Activated CD4-positive, alpha-beta memory T cell treated with anti-CD3 and anti-CD28 coated beads, Interleukin-2, amount 10 ng/mL, durations not matched to agents 7 days and 5 days (primary cell): ENCODE measurements around the gene C1orf185. TPM values are rescaled to one million over a fixed set of nuclear protein-coding genes. Genes with fewer than 3 reads are reported as not detected.
"Not testable (repeated sequence)": the region's sequence is repeated elsewhere in the genome, so short reads cannot be mapped to it uniquely, and the experiment has no call there.

ENCODE experiments used
- CTCF ChIA-PET: fragments of 350-600 bp; sonication (Branson Sonifier 250); formaldehyde crosslinking; loops from one replicate; lab custom pipeline; 2021; ENCODE audit warnings: antibody characterized with exemption, inconsistent platforms; lab: Charles Lee
- POLR2A ChIA-PET: fragments of 350-600 bp; sonication (Branson Sonifier 250); formaldehyde crosslinking; loops from one replicate; lab custom pipeline; 2021; ENCODE audit warnings: antibody characterized with exemption; lab: Charles Lee
- DNase-seq: peaks from one replicate; pipeline ENCODE4 v3.0.0-alpha.2; 2020
- H3K27ac Mint-ChIP-seq: one replicate; pipeline ENCODE4 v1.8.0; 2021; ENCODE audit warnings: mild to moderate bottlenecking, mixed read lengths
- H3K27me3 Mint-ChIP-seq: one replicate; pipeline ENCODE4 v1.8.0; 2021; ENCODE audit warnings: mixed read lengths
- H3K36me3 Mint-ChIP-seq: one replicate; pipeline ENCODE4 v1.8.0; 2021; ENCODE audit warnings: low read depth, mixed read lengths
- H3K4me1 Mint-ChIP-seq: one replicate; pipeline ENCODE4 v1.8.0; 2021; ENCODE audit warnings: mixed read lengths
- H3K4me3 Mint-ChIP-seq: one replicate; pipeline ENCODE4 v1.8.0; 2021; ENCODE audit warnings: mild to moderate bottlenecking, mixed read lengths
- H3K9me3 Mint-ChIP-seq: one replicate; pipeline ENCODE4 v1.8.0; 2021; ENCODE audit warnings: mixed read lengths
- total RNA-seq, 2 experiments: library from RNA; stranded (reverse); gene quantifications; one replicate each; pipeline ENCODE4 v1.2.3, GENCODE V29; 2021

C1orf185 gene
- total RNA-seq, 2 experiments from 2014 or later: not detected

GRCh38 chr1:51097171-51097570, 4.9 kb upstream of the C1orf185 start:
- ChIA-PET CTCF (no interaction called here), POLR2A (no interaction called here)
- H3K4me1 Mint-ChIP-seq: peaks cover 3% of the 10 kb centered on the region
- H3K27ac Mint-ChIP-seq: no peak overlapping the region
- H3K36me3 Mint-ChIP-seq: no peaks in the 10 kb centered on the region
- DNase-seq: no peak
- H3K9me3 Mint-ChIP-seq: no peaks in the 10 kb centered on the region
- peaks cover 40% of the 10 kb centered on the region for H3K27me3 Mint-ChIP-seq
- H3K4me3 Mint-ChIP-seq: no peak overlapping the region

DNA sequence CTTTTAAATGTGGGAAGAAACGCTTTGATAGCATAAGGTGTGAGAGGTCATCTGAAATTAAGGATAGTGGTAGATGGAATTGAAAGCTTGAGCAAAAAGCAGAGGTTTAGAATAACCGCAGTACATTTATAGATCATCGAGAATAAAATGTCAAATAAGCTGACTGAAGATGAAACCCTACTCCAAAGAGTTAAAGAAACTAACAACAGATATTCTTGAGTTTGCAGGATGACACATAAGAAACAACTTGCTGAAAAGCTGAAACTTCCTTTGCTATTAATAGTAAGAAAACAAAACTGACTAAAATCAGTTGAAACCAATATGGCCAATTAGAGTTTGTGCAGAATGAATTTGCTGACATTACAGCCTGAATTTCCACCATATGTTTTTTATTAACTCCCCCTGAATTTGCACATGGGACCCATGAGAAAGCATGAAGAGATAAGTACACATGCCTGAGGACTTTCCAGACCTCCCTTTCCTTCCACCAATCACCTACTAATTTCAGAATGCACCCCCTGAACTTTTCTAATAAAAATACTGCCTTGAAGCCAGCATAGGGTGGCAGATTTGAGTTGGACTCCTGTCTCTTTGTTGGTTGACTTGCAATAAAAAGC, 1.7 kb upstream of the C1orf185 start:
- H3K9me3 Mint-ChIP-seq: no peaks in the 10 kb centered on the region
- H3K27me3 Mint-ChIP-seq: peaks cover 20% of the 10 kb centered on the region
- ChIA-PET CTCF (interaction anchor here (1.0 kb wide), 1 partner anchor 12 kb away, joined by 4 read pairs; no protein-coding TSS in a partner anchor), POLR2A (interaction anchor here (0.9 kb wide), 1 partner anchor 121 kb away, joined by 3 read pairs; no protein-coding TSS in a partner anchor)
- peaks cover 3% of the 10 kb centered on the region for H3K4me1 Mint-ChIP-seq
- no peak overlapping the region for H3K4me3 Mint-ChIP-seq
- no peak overlapping the region for H3K27ac Mint-ChIP-seq
- no peak for DNase-seq
- H3K36me3 Mint-ChIP-seq: no peaks in the 10 kb centered on the region

GRCh38 chr1:51114137-51114536, 12.1 kb downstream of the C1orf185 start:
- CTCF ChIA-PET: no interaction called here
- Mint-ChIP-seq H3K9me3 (no peaks in the 10 kb centered on the region), H3K4me3 (no peak overlapping the region), H3K36me3 (no peaks in the 10 kb centered on the region), H3K4me1 (no peaks in the 10 kb centered on the region), H3K27me3 (peaks cover 11% of the 10 kb centered on the region), H3K27ac (no peak overlapping the region)
- DNase-seq: no peak
- POLR2A ChIA-PET: no interaction called here

DNA sequence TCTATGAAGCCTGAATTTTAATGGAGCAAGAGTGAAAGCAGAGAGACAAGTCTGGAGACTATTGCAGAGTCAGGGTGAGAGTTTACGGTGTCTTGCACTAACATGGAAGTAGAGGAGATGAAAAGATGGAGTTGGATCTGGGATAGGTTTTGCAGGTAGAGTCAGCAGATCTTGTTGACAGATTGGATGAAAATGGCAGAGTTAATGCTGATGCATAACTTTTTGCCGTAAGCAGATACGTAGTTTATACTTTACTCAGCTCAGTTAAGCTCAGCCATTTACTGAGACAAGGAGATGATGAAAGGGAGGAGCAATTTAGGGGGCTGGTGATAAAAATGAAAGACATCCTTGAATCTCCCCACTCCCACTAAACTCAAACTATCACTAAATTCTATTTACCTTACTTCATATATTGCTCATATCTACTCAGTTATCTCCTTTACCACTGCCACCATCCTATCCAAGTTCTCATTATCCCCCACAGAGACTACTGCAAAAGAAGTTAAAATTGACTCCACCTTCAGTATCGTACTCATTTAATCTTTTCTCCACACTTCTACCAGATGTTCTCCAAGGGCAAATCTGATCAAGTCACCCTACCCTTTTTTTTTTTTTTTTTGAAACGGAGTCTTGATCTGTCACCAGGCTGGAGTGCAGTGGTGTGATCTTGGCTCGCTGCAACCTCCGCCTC, 13.8 kb downstream of the C1orf185 start:
- POLR2A ChIA-PET: no interaction called here
- Mint-ChIP-seq H3K4me1 (no peaks in the 10 kb centered on the region), H3K4me3 (no peak overlapping the region), H3K27ac (no peak overlapping the region), H3K9me3 (no peaks in the 10 kb centered on the region), H3K27me3 (peaks cover 9% of the 10 kb centered on the region), H3K36me3 (no peaks in the 10 kb centered on the region)
- CTCF ChIA-PET: no interaction called here
- DNase-seq: no peak

GRCh38 chr1:51119331-51119730, 17.3 kb downstream of the C1orf185 start:
- Mint-ChIP-seq H3K27me3 (peaks cover 20% of the 10 kb centered on the region), H3K36me3 (no peaks in the 10 kb centered on the region), H3K4me3 (no peak overlapping the region), H3K4me1 (no peaks in the 10 kb centered on the region), H3K27ac (no peak overlapping the region), H3K9me3 (no peaks in the 10 kb centered on the region)
- POLR2A ChIA-PET: no interaction called here
- CTCF ChIA-PET: no interaction called here
- no peak for DNase-seq

- H3K27me3 Mint-ChIP-seq: peaks cover 21% of the 10 kb centered on the region
- no peak overlapping the region for H3K4me3 Mint-ChIP-seq
- no peak overlapping the region for H3K27ac Mint-ChIP-seq
- ChIA-PET POLR2A (no interaction called here), CTCF (no interaction called here)
- no peaks in the 10 kb centered on the region for H3K4me1 Mint-ChIP-seq
- DNase-seq: no peak
- no peaks in the 10 kb centered on the region for H3K9me3 Mint-ChIP-seq
- no peaks in the 10 kb centered on the region for H3K36me3 Mint-ChIP-seq
Measured at GRCh38 chr1:51120629-51121028, 18.6 kb downstream of the C1orf185 start.

DNA sequence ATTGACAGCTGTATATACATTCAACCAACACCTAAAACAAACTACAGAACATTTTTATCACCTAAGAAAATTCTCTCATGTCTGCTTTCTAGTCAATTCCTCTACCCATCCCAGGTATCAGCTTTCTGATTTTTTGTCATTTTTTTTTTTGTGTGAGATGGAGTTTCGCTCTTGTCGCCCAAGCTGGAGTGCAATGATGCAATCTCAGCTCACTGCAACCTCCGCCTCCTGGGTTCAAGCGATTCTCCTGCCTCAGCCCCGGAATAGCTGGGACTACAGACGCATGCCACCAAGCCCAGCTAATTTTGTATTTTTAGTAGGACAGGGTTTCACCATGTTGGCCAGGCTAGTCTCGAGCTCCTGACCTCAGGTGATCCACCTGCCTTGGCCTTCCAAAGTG, 25.1 kb downstream of the C1orf185 start:
- POLR2A ChIA-PET: not testable (repeated sequence)
- CTCF ChIA-PET: interaction anchor here (0.5 kb wide), 1 partner anchor 953 kb away, joined by 3 read pairs; no protein-coding TSS in a partner anchor

GRCh38 chr1:51131185-51131584, 29.2 kb downstream of the C1orf185 start:
- ChIA-PET CTCF (no interaction called here), POLR2A (no interaction called here)
- H3K27me3 Mint-ChIP-seq: peaks cover 39% of the 10 kb centered on the region
- peaks cover 23% of the 10 kb centered on the region for H3K9me3 Mint-ChIP-seq
- H3K36me3 Mint-ChIP-seq: peaks cover 5% of the 10 kb centered on the region
- H3K4me1 Mint-ChIP-seq: no peaks in the 10 kb centered on the region
- DNase-seq: no peak
- H3K27ac Mint-ChIP-seq: no peak overlapping the region
- no peak overlapping the region for H3K4me3 Mint-ChIP-seq

More for the DNA sequence above, 25.1 kb downstream of the C1orf185 start:
- H3K4me3 Mint-ChIP-seq, H3K9me3 Mint-ChIP-seq, H3K36me3 Mint-ChIP-seq, H3K27ac Mint-ChIP-seq, DNase-seq, H3K4me1 Mint-ChIP-seq: not testable (repeated sequence)
- H3K27me3 Mint-ChIP-seq: peaks cover 19% of the 10 kb centered on the region

GRCh38 chr1:51133045-51133444, 31.0 kb downstream of the C1orf185 start:
- POLR2A ChIA-PET: no interaction called here

GRCh38 chr1:51137696-51138095, 35.7 kb downstream of the C1orf185 start:
- H3K36me3 Mint-ChIP-seq, DNase-seq, POLR2A ChIA-PET, H3K4me1 Mint-ChIP-seq, H3K4me3 Mint-ChIP-seq, H3K27ac Mint-ChIP-seq, CTCF ChIA-PET: not testable (repeated sequence)
- Mint-ChIP-seq H3K9me3 (peaks cover 13% of the 10 kb centered on the region), H3K27me3 (peaks cover 38% of the 10 kb centered on the region)

More at GRCh38 chr1:51133045-51133444, 31.0 kb downstream of the C1orf185 start:
- Mint-ChIP-seq H3K4me1 (no peaks in the 10 kb centered on the region), H3K27me3 (peaks cover 49% of the 10 kb centered on the region), H3K9me3 (peaks cover 23% of the 10 kb centered on the region), H3K27ac (no peak overlapping the region), H3K4me3 (no peak overlapping the region), H3K36me3 (peaks cover 5% of the 10 kb centered on the region)
- CTCF ChIA-PET: no interaction called here
- no peak for DNase-seq

DNA sequence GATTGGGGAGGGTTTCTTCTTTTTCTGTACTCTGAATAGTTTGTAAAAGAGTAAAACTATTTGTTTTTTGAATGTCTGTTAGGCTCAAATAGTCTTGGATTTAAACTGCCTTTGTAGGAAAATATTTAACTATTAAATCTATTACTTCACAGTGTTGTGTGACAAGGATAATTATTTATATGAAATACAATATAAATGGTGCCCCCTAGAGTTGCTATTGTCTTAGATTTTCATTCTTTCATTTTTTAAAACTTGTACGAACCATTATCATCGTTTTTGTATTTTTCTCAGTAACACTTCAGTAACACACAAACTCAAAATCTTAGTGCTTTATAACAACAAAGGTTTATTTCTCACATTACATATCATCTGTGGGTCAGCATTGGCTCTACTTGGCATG, 37.4 kb downstream of the C1orf185 start:
- H3K4me3 Mint-ChIP-seq: no peak overlapping the region
- POLR2A ChIA-PET: interaction anchor here (1.1 kb wide), 1 partner anchor 29 kb away, joined by 3 read pairs; no protein-coding TSS in a partner anchor

DNA sequence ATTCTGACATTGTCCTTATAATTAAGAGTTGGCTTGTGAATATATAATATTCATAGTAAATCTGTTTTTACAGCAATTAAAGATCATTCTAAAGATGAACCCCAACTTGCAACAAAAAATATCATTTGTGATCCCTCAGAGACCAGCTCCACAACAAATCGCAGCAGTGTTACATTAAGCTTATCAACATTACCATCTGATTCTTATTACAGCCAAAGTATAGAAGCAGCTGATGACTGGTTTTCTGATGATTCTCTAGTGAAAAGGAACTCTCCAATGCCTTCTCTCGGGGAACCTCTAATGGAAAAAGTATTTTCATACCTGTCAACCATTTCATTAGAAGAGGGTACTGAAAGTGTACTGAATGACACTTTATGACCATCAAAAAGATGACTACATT, 45.4 kb downstream of the C1orf185 start:
- Mint-ChIP-seq H3K4me3 (no peak overlapping the region), H3K27ac (no peak overlapping the region), H3K9me3 (no peaks in the 10 kb centered on the region), H3K27me3 (peaks cover 19% of the 10 kb centered on the region), H3K36me3 (no peaks in the 10 kb centered on the region), H3K4me1 (no peaks in the 10 kb centered on the region)
- POLR2A ChIA-PET: no interaction called here
- DNase-seq: no peak
- CTCF ChIA-PET: interaction anchor here (1.1 kb wide), 1 partner anchor 42 kb away, joined by 4 read pairs; no protein-coding TSS in a partner anchor

More for the DNA sequence above, 37.4 kb downstream of the C1orf185 start:
- no peaks in the 10 kb centered on the region for H3K36me3 Mint-ChIP-seq
- CTCF ChIA-PET: interaction anchor here (1.3 kb wide), 1 partner anchor 52 kb away, joined by 3 read pairs; no protein-coding TSS in a partner anchor
- no peak overlapping the region for H3K27ac Mint-ChIP-seq
- peaks cover 3% of the 10 kb centered on the region for H3K9me3 Mint-ChIP-seq
- peaks cover 29% of the 10 kb centered on the region for H3K27me3 Mint-ChIP-seq
- no peaks in the 10 kb centered on the region for H3K4me1 Mint-ChIP-seq
- DNase-seq: no peak

GRCh38 chr1:51154776-51155175, 52.7 kb downstream of the C1orf185 start:
- no peak for DNase-seq
- H3K27ac Mint-ChIP-seq: no peak overlapping the region
- H3K27me3 Mint-ChIP-seq: peaks cover 21% of the 10 kb centered on the region
- ChIA-PET CTCF (no interaction called here), POLR2A (no interaction called here)
- H3K36me3 Mint-ChIP-seq: no peaks in the 10 kb centered on the region
- H3K4me3 Mint-ChIP-seq: no peak overlapping the region
- peaks cover 5% of the 10 kb centered on the region for H3K9me3 Mint-ChIP-seq
- H3K4me1 Mint-ChIP-seq: no peaks in the 10 kb centered on the region
